ENCODE data around the gene SNX2.

The SNX2 gene

DNA sequence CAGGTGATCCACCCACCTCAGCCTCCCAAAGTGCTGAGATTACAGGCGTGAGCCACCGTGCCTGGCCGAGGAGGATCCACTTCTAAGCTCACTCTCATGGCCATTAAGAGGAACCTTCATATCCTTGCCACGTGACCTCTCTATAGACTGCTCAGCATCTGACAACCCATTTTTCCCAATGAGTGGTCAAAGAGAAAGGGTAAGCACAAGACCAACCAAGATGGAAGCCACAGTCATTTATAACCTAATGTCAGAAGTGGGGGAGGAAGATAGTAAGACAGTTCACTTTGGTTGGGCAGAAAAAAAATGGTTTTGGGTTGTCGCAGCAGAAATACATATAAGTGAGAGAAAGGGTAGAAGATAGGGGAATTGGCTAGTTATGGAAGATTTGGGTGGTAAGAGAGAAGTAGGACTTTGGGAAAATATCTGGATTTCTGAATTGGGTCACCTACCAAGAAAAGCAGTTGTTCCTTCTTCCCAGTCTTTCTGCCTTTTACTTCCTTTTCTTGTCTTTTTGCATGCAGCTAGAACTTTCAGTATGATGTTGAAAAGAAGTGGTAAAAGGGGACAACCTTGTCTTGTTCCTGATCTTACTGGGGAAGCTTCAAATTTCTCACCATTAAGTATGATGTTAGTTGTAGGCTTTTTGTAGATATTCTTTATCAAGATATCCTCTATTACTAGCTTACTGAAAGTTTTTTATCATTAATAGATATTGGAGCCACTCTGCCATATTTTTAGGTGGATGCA lies 15.6 kb downstream of the SNX2 start:
- Histone ChIP-seq H3K9me3 (ENCODE audit: control insufficient read depth in 1 of 2, low read length in 2 of 2) (peaks cover 0 to 2% of the 10 kb centered on the region in 2 donors), H3K4me3 (ENCODE audit: low read depth in 1 of 2, low read length in 2 of 2) (no peak overlapping the region), H3K27ac (ENCODE audit: low read length) (no peak overlapping the region), H3K4me1 (ENCODE audit: control insufficient read depth in 1 of 2, insufficient read depth in 2 of 2, low read length in 2 of 2) (peaks cover 0 to 4% of the 10 kb centered on the region in 2 donors), H3K27me3 (ENCODE audit: low read depth, low read length) (no peaks in the 10 kb centered on the region), H3K36me3 (ENCODE audit: control insufficient read depth in 1 of 2, insufficient read depth in 2 of 2, low read length in 2 of 2) (no peaks in the 10 kb centered on the region)

- Histone ChIP-seq H3K9me3 (ENCODE audit: control insufficient read depth in 1 of 2, low read length in 2 of 2) (no peaks in the 10 kb centered on the region), H3K27me3 (ENCODE audit: low read depth, low read length) (no peaks in the 10 kb centered on the region), H3K27ac (ENCODE audit: low read length) (no peak overlapping the region), H3K4me1 (ENCODE audit: control insufficient read depth in 1 of 2, insufficient read depth in 2 of 2, low read length in 2 of 2) (no peaks in the 10 kb centered on the region), H3K36me3 (ENCODE audit: control insufficient read depth in 1 of 2, insufficient read depth in 2 of 2, low read length in 2 of 2) (peaks cover 13 to 47% of the 10 kb centered on the region in 2 donors), H3K4me3 (ENCODE audit: low read depth in 1 of 2, low read length in 2 of 2) (no peak overlapping the region)
Observed at GRCh38 chr5:122805481-122805880, 30.6 kb downstream of the SNX2 start.

DNA sequence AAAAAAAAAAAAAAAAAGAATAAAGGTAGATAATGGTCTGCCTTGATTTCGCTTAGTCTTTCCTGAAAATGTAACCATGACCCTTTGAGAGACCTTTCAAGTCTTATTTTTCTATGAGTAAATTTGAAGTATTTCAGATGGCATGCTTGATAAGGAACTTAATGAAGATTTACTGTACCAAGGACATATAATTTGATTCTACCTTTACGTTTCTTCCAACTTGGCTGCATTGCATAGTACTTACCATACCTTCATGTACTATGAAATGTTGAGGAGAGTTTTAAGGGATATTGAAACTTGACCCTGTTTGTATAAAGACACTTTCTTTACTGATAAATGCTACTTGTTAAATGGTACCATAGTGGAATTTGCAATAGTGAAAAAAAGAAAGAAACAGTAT lies 35.5 kb downstream of the SNX2 start:
- peaks cover 4 to 21% of the 10 kb centered on the region in 2 donors for H3K36me3 ChIP-seq (ENCODE audit: control insufficient read depth in 1 of 2, insufficient read depth in 2 of 2, low read length in 2 of 2)
- H3K27ac ChIP-seq (ENCODE audit: low read length) = no peak overlapping the region
- H3K4me3 ChIP-seq (ENCODE audit: low read depth in 1 of 2, low read length in 2 of 2) = no peak overlapping the region
- no peaks in the 10 kb centered on the region for H3K9me3 ChIP-seq (ENCODE audit: control insufficient read depth in 1 of 2, low read length in 2 of 2)
- no peaks in the 10 kb centered on the region for H3K4me1 ChIP-seq (ENCODE audit: control insufficient read depth in 1 of 2, insufficient read depth in 2 of 2, low read length in 2 of 2)
- no peaks in the 10 kb centered on the region for H3K27me3 ChIP-seq (ENCODE audit: low read depth, low read length)

- H3K4me1 ChIP-seq (ENCODE audit: control insufficient read depth in 1 of 2, insufficient read depth in 2 of 2, low read length in 2 of 2) = no peaks in the 10 kb centered on the region
- H3K36me3 ChIP-seq (ENCODE audit: control insufficient read depth in 1 of 2, insufficient read depth in 2 of 2, low read length in 2 of 2) = peaks cover 4 to 10% of the 10 kb centered on the region in 2 donors
- H3K27me3 ChIP-seq (ENCODE audit: low read depth, low read length) = no peaks in the 10 kb centered on the region
- H3K9me3 ChIP-seq (ENCODE audit: control insufficient read depth in 1 of 2, low read length in 2 of 2) = no peaks in the 10 kb centered on the region
- no peak overlapping the region for H3K27ac ChIP-seq (ENCODE audit: low read length)
- no peak overlapping the region for H3K4me3 ChIP-seq (ENCODE audit: low read depth in 1 of 2, low read length in 2 of 2)
Observed at GRCh38 chr5:122815218-122815767, 40.4 kb downstream of the SNX2 start.

- H3K9me3 ChIP-seq (ENCODE audit: control insufficient read depth in 1 of 2, low read length in 2 of 2) = no peaks in the 10 kb centered on the region
Observed at GRCh38 chr5:122816756-122817155, 41.9 kb downstream of the SNX2 start.

GRCh38 chr5:122831984-122832383 lies 57.1 kb downstream of the SNX2 start:
- Histone ChIP-seq H3K27ac (ENCODE audit: low read length) (no peak overlapping the region), H3K27me3 (ENCODE audit: low read depth, low read length) (no peaks in the 10 kb centered on the region), H3K4me3 (ENCODE audit: low read depth in 1 of 2, low read length in 2 of 2) (no peak overlapping the region), H3K36me3 (ENCODE audit: control insufficient read depth in 1 of 2, insufficient read depth in 2 of 2, low read length in 2 of 2) (peaks cover 7 to 9% of the 10 kb centered on the region in 2 donors), H3K4me1 (ENCODE audit: control insufficient read depth in 1 of 2, insufficient read depth in 2 of 2, low read length in 2 of 2) (no peaks in the 10 kb centered on the region), H3K9me3 (ENCODE audit: control insufficient read depth in 1 of 2, low read length in 2 of 2) (no peaks in the 10 kb centered on the region)

More at GRCh38 chr5:122816756-122817155, 41.9 kb downstream of the SNX2 start:
- H3K27ac ChIP-seq (ENCODE audit: low read length) = no peak overlapping the region
- H3K36me3 ChIP-seq (ENCODE audit: control insufficient read depth in 1 of 2, insufficient read depth in 2 of 2, low read length in 2 of 2) = peaks cover 4 to 20% of the 10 kb centered on the region in 2 donors
- no peaks in the 10 kb centered on the region for H3K27me3 ChIP-seq (ENCODE audit: low read depth, low read length)
- H3K4me1 ChIP-seq (ENCODE audit: control insufficient read depth in 1 of 2, insufficient read depth in 2 of 2, low read length in 2 of 2) = no peaks in the 10 kb centered on the region
- H3K4me3 ChIP-seq (ENCODE audit: low read depth in 1 of 2, low read length in 2 of 2) = no peak overlapping the region

- no peaks in the 10 kb centered on the region for H3K4me1 ChIP-seq (ENCODE audit: control insufficient read depth in 1 of 2, insufficient read depth in 2 of 2, low read length in 2 of 2)
- no peak overlapping the region for H3K27ac ChIP-seq (ENCODE audit: low read length)
- H3K4me3 ChIP-seq (ENCODE audit: low read depth in 1 of 2, low read length in 2 of 2) = no peak overlapping the region
- H3K36me3 ChIP-seq (ENCODE audit: control insufficient read depth in 1 of 2, insufficient read depth in 2 of 2, low read length in 2 of 2) = no peaks in the 10 kb centered on the region
- H3K9me3 ChIP-seq (ENCODE audit: control insufficient read depth in 1 of 2, low read length in 2 of 2) = no peaks in the 10 kb centered on the region
- no peaks in the 10 kb centered on the region for H3K27me3 ChIP-seq (ENCODE audit: low read depth, low read length)
Observed at GRCh38 chr5:122835681-122836080, 60.8 kb downstream of the SNX2 start.

- no peaks in the 10 kb centered on the region for H3K27me3 ChIP-seq (ENCODE audit: low read depth, low read length)
- H3K9me3 ChIP-seq (ENCODE audit: control insufficient read depth in 1 of 2, low read length in 2 of 2) = no peaks in the 10 kb centered on the region
- H3K4me1 ChIP-seq (ENCODE audit: control insufficient read depth in 1 of 2, insufficient read depth in 2 of 2, low read length in 2 of 2) = no peaks in the 10 kb centered on the region
- H3K36me3 ChIP-seq (ENCODE audit: control insufficient read depth in 1 of 2, insufficient read depth in 2 of 2, low read length in 2 of 2) = no peaks in the 10 kb centered on the region
- no peak overlapping the region for H3K4me3 ChIP-seq (ENCODE audit: low read depth in 1 of 2, low read length in 2 of 2)
- H3K27ac ChIP-seq (ENCODE audit: low read length) = no peak overlapping the region
Observed at GRCh38 chr5:122836947-122837346, 62.1 kb downstream of the SNX2 start.

DNA sequence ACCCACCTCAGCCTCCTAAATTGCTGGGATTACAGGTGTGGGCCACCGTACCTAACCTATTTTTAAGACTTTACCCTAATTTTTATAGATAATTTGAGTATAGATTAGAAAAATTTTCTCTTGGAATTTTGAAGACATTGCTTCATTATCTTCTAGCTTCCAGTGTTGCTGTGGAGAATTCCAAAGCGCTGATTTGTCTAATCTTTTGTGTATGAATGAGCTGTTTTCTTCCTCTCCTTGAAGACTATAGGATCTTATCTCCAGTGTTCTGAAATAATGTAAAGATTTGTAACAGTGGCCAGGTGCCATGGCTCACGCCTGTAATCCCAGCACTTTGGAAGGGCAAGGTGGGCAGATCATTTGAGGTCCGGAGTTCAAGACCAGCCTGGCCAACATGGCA lies 64.9 kb downstream of the SNX2 start:
- Histone ChIP-seq H3K27ac (ENCODE audit: low read length) (no peak overlapping the region), H3K27me3 (ENCODE audit: low read depth, low read length) (no peaks in the 10 kb centered on the region), H3K9me3 (ENCODE audit: control insufficient read depth in 1 of 2, low read length in 2 of 2) (no peaks in the 10 kb centered on the region), H3K4me1 (ENCODE audit: control insufficient read depth in 1 of 2, insufficient read depth in 2 of 2, low read length in 2 of 2) (peaks cover 5 to 8% of the 10 kb centered on the region in 2 donors), H3K36me3 (ENCODE audit: control insufficient read depth in 1 of 2, insufficient read depth in 2 of 2, low read length in 2 of 2) (no peaks in the 10 kb centered on the region), H3K4me3 (ENCODE audit: low read depth in 1 of 2, low read length in 2 of 2) (no peak overlapping the region)

GRCh38 chr5:122842016-122842580 lies 67.2 kb downstream of the SNX2 start:
- no peaks in the 10 kb centered on the region for H3K27me3 ChIP-seq (ENCODE audit: low read depth, low read length)
- H3K4me1 ChIP-seq (ENCODE audit: control insufficient read depth in 1 of 2, insufficient read depth in 2 of 2, low read length in 2 of 2) = peaks cover 8 to 9% of the 10 kb centered on the region in 2 donors
- H3K36me3 ChIP-seq (ENCODE audit: control insufficient read depth in 1 of 2, insufficient read depth in 2 of 2, low read length in 2 of 2) = peaks cover 0 to 6% of the 10 kb centered on the region in 2 donors
- no peak overlapping the region for H3K27ac ChIP-seq (ENCODE audit: low read length)
- H3K4me3 ChIP-seq (ENCODE audit: low read depth in 1 of 2, low read length in 2 of 2) = no peak overlapping the region
- no peaks in the 10 kb centered on the region for H3K9me3 ChIP-seq (ENCODE audit: control insufficient read depth in 1 of 2, low read length in 2 of 2)

GRCh38 chr5:122844136-122844909 lies 69.4 kb downstream of the SNX2 start:
- peak overlapping the region; percentile 82 for H3K27ac ChIP-seq (ENCODE audit: low read length)
- H3K9me3 ChIP-seq (ENCODE audit: control insufficient read depth in 1 of 2, low read length in 2 of 2) = no peaks in the 10 kb centered on the region
- H3K4me3 ChIP-seq (ENCODE audit: low read depth in 1 of 2, low read length in 2 of 2) = peak overlapping the region; percentile 88 to 93
- peaks cover 0 to 6% of the 10 kb centered on the region in 2 donors for H3K36me3 ChIP-seq (ENCODE audit: control insufficient read depth in 1 of 2, insufficient read depth in 2 of 2, low read length in 2 of 2)
- H3K27me3 ChIP-seq (ENCODE audit: low read depth, low read length) = no peaks in the 10 kb centered on the region
- peaks cover 8 to 9% of the 10 kb centered on the region in 2 donors for H3K4me1 ChIP-seq (ENCODE audit: control insufficient read depth in 1 of 2, insufficient read depth in 2 of 2, low read length in 2 of 2)
